ENCODE data around the gene YBX2. TPM values are rescaled to one million over a fixed set of nuclear protein-coding genes. Genes with fewer than 3 reads are reported as not detected.

The YBX2 gene
- total and polyA plus RNA-seq, 2 donors (not counting 3 experiments of a cell fraction or from before 2014, with no cell fraction given): 0.15 to 0.31 TPM

DNA sequence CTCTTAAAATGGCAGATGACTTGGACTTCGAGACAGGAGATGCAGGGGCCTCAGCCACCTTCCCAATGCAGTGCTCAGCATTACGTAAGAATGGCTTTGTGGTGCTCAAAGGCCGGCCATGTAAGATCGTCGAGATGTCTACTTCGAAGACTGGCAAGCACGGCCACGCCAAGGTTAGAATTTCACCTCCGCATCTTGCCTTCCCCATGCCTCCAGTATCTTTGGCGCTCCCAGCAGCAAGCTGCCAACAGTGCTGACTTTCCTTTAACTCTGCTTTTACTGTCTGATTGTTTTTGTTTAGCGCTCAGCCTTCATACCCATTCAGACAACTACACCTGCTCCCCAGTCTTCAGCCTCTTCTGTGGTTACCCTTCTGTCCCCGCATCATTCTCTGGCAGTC lies 15.2 kb upstream of the YBX2 start:
- Histone ChIP-seq H3K27ac (ENCODE audit: insufficient read depth, low read depth, low read length) (no peak overlapping the region), H3K4me1 (ENCODE audit: control insufficient read depth, extremely low read depth, insufficient read depth, low read length) (peaks cover 26% of the 10 kb centered on the region), H3K9ac (replicated peaks; ENCODE audit: extremely low read depth, insufficient read depth, low read length) (no peak overlapping the region), H4K20me1 (replicated peaks; ENCODE audit: control insufficient read depth, extremely low read depth, insufficient read depth, low read length) (peaks cover 4% of the 10 kb centered on the region), H3K9me3 (replicated peaks; ENCODE audit: control insufficient read depth, insufficient read depth, low read length) (no peaks in the 10 kb centered on the region), H3K27me3 (ENCODE audit: control insufficient read depth in 2 of 2, insufficient read depth in 2 of 2, low read length in 2 of 2) (no peaks in the 10 kb centered on the region), H3K9me1 (replicated peaks; ENCODE audit: control insufficient read depth, extremely low read depth, insufficient read depth, low read length) (no peaks in the 10 kb centered on the region), H3K4me2 (ENCODE audit: insufficient read depth, low read length) (peak overlapping the region; percentile 80), H2AFZ (ENCODE audit: low read depth, low read length) (no peak overlapping the region), H3K4me3 (replicated peaks in 1 of 3; ENCODE audit: insufficient read depth in 1 of 3, low read depth in 1 of 3, low read length in 3 of 3) (peak overlapping the region in 1 of 3 experiments; percentile 93), H3K36me3 (ENCODE audit: control insufficient read depth in 2 of 2, extremely low read depth in 1 of 2, insufficient read depth in 2 of 2, low read length in 2 of 2) (peaks cover 31 to 35% of the 10 kb centered on the region in 2 experiments), H3K79me2 (ENCODE audit: control insufficient read depth, insufficient read depth, low read length) (peaks cover 49% of the 10 kb centered on the region)
- BruUV-seq (replicated peaks): no TSS peak
- intact Hi-C loops (cut with micrococcal nuclease): no loop called here
- POLR2A ChIA-PET: interaction anchor here (0.7 kb wide), 1 partner anchor 395 kb away, joined by 3 read pairs; the partner anchor contains the start of gene EFNB3
- TF ChIP-seq, protein P1, sequence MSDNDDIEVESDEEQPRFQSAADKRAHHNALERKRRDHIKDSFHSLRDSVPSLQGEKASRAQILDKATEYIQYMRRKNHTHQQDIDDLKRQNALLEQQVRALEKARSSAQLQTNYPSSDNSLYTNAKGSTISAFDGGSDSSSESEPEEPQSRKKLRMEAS (IDR thresholded peaks at IDR 0.05; ENCODE audit: insufficient read depth, insufficient read length): no peak
- TF ChIP-seq, protein P2, sequence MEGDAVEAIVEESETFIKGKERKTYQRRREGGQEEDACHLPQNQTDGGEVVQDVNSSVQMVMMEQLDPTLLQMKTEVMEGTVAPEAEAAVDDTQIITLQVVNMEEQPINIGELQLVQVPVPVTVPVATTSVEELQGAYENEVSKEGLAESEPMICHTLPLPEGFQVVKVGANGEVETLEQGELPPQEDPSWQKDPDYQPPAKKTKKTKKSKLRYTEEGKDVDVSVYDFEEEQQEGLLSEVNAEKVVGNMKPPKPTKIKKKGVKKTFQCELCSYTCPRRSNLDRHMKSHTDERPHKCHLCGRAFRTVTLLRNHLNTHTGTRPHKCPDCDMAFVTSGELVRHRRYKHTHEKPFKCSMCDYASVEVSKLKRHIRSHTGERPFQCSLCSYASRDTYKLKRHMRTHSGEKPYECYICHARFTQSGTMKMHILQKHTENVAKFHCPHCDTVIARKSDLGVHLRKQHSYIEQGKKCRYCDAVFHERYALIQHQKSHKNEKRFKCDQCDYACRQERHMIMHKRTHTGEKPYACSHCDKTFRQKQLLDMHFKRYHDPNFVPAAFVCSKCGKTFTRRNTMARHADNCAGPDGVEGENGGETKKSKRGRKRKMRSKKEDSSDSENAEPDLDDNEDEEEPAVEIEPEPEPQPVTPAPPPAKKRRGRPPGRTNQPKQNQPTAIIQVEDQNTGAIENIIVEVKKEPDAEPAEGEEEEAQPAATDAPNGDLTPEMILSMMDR (IDR thresholded peaks at IDR 0.05; ENCODE audit: extremely low read depth in 1 of 2, insufficient read depth in 1 of 2, low read depth in 1 of 2, low read length in 2 of 2): no peak
- no peak for TF ChIP-seq GATA2 (IDR thresholded peaks at IDR 0.05; ENCODE audit: insufficient read depth, insufficient read length, low read depth, low read length)
- no peak for TF ChIP-seq EZH2 (IDR thresholded peaks at IDR 0.05; ENCODE audit: borderline replicate concordance, low read depth, low read length, severe bottlenecking)
- TF ChIP-seq JUN (IDR thresholded peaks at IDR 0.05; ENCODE audit: borderline replicate concordance, insufficient read depth, insufficient read length, low read depth): no peak
- dilution Hi-C loops (cut with MboI; ENCODE audit: extremely low pct_ligation_motif_present, low sequenced_read_pairs): no loop called here
- no peak for DNase-seq (ENCODE audit: low read depth, low spot score)
- no peak for FAIRE-seq
- CTCF ChIA-PET: interaction anchor here (0.9 kb wide), 1 partner anchor 20 kb away, joined by 3 read pairs; the partner anchor contains the start of gene NEURL4

Measured in endothelial cell of umbilical vein (primary cell).